Fibroblast of lung (primary cell): ENCODE measurements around the gene ST6GAL1. TPM values are rescaled to one million over a fixed set of nuclear protein-coding genes. Genes with fewer than 3 reads are reported as not detected.

Experiments
- DNase-seq, 2 donors: peaks; one replicate each; pipeline versions ENCODE4 v3.0.0 to v3.0.0-alpha.2; 2010; ENCODE audit warnings: low read depth in 2 of 2
- H2AFZ ChIP-seq: 2 replicates; pipeline ENCODE4 v1.5.1; 2012; ENCODE audit warnings: low read length, control low read depth, inconsistent platforms
- H3K27ac ChIP-seq: 2 replicates; pipeline ENCODE4 v1.5.1; 2011; ENCODE audit warnings: low read length, control low read depth; ENCODE audit not compliant: insufficient read depth
- H3K27me3 ChIP-seq: 2 replicates; pipeline ENCODE4 v1.5.1; 2011; ENCODE audit warnings: mild to moderate bottlenecking, low read length; ENCODE audit not compliant: control insufficient read depth, insufficient read depth
- H3K36me3 ChIP-seq: 2 replicates; pipeline ENCODE4 v1.5.1; 2011; ENCODE audit warnings: low read length; ENCODE audit not compliant: control insufficient read depth, insufficient read depth
- H3K4me1 ChIP-seq: 2 replicates; pipeline ENCODE4 v1.5.1; 2011; ENCODE audit warnings: low read length; ENCODE audit not compliant: control insufficient read depth, insufficient read depth; ENCODE audit errors: extremely low read depth
- H3K4me2 ChIP-seq: 2 replicates; pipeline ENCODE4 v1.5.1; 2011; ENCODE audit warnings: low read length, control low read depth; ENCODE audit not compliant: insufficient read depth; ENCODE audit errors: extremely low read depth
- H3K4me3 ChIP-seq, 4 experiments: fragments of 200-600 bp in 1 of 4; sonication (generic) in 1 of 4; replicated peaks in 1 of 4; 2 replicates each; pipeline ENCODE4 v1.5.1; 2011 to 2016; ENCODE audit warnings: low read length in 4 of 4, low read depth in 3 of 4, mild to moderate bottlenecking in 3 of 4, control low read depth in 2 of 4, inconsistent platforms in 1 of 4, mixed read lengths in 1 of 4; ENCODE audit not compliant: insufficient read depth in 1 of 4; ENCODE audit errors: control extremely low read depth in 1 of 4
- H3K79me2 ChIP-seq: 2 replicates; pipeline ENCODE4 v1.5.1; 2012; ENCODE audit warnings: mild to moderate bottlenecking, low read length, inconsistent platforms; ENCODE audit not compliant: control insufficient read depth, insufficient read depth
- H3K9ac ChIP-seq: 2 replicates; pipeline ENCODE4 v1.5.1; 2011; ENCODE audit warnings: mild to moderate bottlenecking, low read length, control low read depth; ENCODE audit not compliant: insufficient read depth
- H3K9me3 ChIP-seq: 2 replicates; pipeline ENCODE4 v1.5.1; 2012; ENCODE audit warnings: low read depth, low read length; ENCODE audit not compliant: control insufficient read depth, insufficient read depth
- H4K20me1 ChIP-seq: 2 replicates; pipeline ENCODE4 v1.5.1; 2011; ENCODE audit warnings: low read length; ENCODE audit not compliant: control insufficient read depth, insufficient read depth; ENCODE audit errors: extremely low read depth
- EZH2 ChIP-seq: IDR thresholded peaks from 2 replicates; pipeline ENCODE4 v1.5.1; 2012; ENCODE audit warnings: low read length, control low read depth, mild to moderate bottlenecking; ENCODE audit errors: missing control alignments
- polyA plus RNA-seq, 2 donors: library from polyadenylated mRNA; depleted of rRNA in 1 of 2; stranded (reverse) in 1 of 2; unstranded in 1 of 2; fragments of >200 nt; gene quantifications; 2 replicates each; pipeline ENCODE4 v1.2.1, GENCODE V29; 2011 to 2012; ENCODE audit warnings: missing spikeins in 1 of 2
- total RNA-seq: library from RNA; depleted of rRNA; stranded (reverse); fragments of >200 nt; gene quantifications from 2 replicates; pipeline ENCODE4 v1.2.1, GENCODE V29; 2014
- TF ChIP-seq, protein P1 (sequence below), 2 donors: IDR thresholded peaks in 1 of 2; conservative IDR thresholded peaks in 1 of 2; 1 replicate in 1 of 2; 2 replicates in 1 of 2; pipeline ENCODE4 v1.5.1; 2011 to 2012; ENCODE audit warnings: low read length in 2 of 2, control low read depth in 1 of 2, inconsistent platforms in 1 of 2, low read depth in 1 of 2, mild to moderate bottlenecking in 1 of 2

Gene ST6GAL1
- total and polyA plus RNA-seq, 2 donors (not counting 1 experiment from before 2014, with no cell fraction given) = 0.83 to 1.00 TPM

DNA sequence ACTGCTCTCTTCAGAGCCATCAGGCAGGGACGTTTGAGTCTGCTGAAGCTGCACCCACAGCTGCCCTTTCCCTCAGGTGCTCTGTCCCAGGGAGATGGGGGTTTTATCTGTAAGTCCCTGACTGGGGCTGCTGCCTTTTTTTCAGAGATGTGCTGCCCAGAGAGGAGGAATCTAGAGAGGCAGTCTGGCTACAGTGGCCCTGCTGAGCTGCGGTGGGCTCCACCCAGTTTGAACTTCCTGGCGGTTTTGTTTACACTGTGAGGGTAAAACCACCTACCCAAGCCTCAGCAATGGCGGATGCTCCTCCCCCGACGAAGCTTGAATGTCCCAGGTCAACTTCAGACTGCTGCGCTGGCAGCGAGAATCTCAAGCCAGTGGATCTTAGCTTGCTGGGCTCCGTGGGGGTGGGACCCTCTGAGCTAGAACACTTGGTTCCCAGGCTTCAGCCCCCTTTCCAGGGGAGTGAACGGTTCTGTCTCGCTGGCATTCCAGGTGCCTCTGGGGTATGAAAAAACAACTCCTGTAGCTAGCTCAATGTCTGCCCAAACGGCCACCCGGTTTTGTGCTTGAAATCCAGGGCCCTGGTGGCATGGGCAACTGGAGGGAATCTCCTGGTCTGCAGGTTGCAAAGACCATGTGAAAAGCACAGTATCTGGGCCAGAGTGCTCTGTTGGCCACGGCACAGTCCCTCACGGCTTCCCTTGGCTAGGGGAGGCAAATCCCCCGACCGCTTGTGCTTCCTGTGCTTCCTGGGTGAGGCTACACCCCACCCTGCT is 21.1 kb upstream of the ST6GAL1 start:
- Histone ChIP-seq H3K27ac (no peak overlapping the region), H3K9ac (no peak overlapping the region), H2AFZ (no peak overlapping the region), H3K4me2 (no peak overlapping the region), H3K27me3 (no peaks in the 10 kb centered on the region), H3K4me3 (no peak overlapping the region), H3K4me1 (no peaks in the 10 kb centered on the region), H3K9me3 (no peaks in the 10 kb centered on the region), H4K20me1 (no peaks in the 10 kb centered on the region), H3K79me2 (no peaks in the 10 kb centered on the region), H3K36me3 (no peaks in the 10 kb centered on the region)
- DNase-seq = no peak
- TF ChIP-seq, protein P1, sequence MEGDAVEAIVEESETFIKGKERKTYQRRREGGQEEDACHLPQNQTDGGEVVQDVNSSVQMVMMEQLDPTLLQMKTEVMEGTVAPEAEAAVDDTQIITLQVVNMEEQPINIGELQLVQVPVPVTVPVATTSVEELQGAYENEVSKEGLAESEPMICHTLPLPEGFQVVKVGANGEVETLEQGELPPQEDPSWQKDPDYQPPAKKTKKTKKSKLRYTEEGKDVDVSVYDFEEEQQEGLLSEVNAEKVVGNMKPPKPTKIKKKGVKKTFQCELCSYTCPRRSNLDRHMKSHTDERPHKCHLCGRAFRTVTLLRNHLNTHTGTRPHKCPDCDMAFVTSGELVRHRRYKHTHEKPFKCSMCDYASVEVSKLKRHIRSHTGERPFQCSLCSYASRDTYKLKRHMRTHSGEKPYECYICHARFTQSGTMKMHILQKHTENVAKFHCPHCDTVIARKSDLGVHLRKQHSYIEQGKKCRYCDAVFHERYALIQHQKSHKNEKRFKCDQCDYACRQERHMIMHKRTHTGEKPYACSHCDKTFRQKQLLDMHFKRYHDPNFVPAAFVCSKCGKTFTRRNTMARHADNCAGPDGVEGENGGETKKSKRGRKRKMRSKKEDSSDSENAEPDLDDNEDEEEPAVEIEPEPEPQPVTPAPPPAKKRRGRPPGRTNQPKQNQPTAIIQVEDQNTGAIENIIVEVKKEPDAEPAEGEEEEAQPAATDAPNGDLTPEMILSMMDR (conservative IDR thresholded peaks at IDR 0.05 in 1 of 2, IDR thresholded peaks at IDR 0.05 in 1 of 2; ENCODE audit: low read depth in 1 of 2, low read length in 2 of 2) = no peak
- no peak for TF ChIP-seq EZH2

DNA sequence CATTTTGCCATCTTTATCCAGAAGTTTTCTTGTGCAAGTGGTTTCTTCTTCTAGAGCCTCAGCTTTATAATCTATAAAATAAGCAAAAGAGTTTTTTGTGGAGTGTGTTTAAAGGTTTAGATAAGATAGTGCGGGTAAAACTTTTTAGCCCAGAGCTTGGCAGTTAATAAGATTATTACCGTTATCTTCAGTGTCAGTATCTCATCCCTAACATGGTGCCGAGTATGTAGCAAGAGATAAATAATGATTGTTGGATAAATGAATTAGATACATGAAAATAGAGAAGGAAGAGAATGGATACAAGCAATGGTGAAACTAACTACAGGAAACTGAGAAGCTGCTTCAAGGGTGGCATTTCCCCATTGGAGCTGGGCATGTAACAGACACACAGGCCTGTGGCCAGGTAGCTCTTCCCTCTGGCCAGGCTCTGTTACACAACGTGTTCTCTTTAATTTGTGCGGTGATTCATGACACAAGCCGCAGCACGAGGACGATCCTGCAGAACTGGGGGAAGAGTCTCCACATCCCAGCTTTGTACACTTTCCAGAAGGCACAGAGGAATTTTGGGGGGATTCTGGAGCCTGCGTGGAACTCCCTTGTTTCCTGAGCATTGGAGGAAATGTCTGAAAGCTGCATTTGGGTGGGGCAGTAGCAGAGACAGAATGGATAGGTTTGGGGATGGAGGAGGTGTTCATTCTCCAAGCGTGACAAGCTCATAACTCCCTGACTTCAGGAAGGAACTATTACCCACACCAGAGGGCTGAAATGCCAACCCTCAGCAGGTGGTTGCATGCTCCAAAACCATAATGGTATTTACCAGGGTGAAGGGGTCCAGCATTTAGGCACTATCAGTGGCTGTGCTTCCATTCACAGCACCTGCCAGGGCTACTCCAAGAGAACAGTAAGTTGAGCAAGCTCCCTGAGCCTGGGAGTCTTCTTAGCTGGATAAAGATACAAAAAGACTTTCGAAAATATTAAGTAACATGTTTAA is 14.2 kb upstream of the ST6GAL1 start:
- no peaks in the 10 kb centered on the region for H3K4me1 ChIP-seq
- H3K4me2 ChIP-seq = no peak overlapping the region
- DNase-seq = no peak
- H3K9ac ChIP-seq = no peak overlapping the region
- H3K79me2 ChIP-seq = no peaks in the 10 kb centered on the region
- H3K27ac ChIP-seq = no peak overlapping the region
- no peaks in the 10 kb centered on the region for H3K36me3 ChIP-seq
- H4K20me1 ChIP-seq = no peaks in the 10 kb centered on the region
- peaks cover 6% of the 10 kb centered on the region for H3K27me3 ChIP-seq
- no peaks in the 10 kb centered on the region for H3K9me3 ChIP-seq
- no peak overlapping the region for H2AFZ ChIP-seq
- TF ChIP-seq EZH2 = no peak
- TF ChIP-seq, protein P1 (conservative IDR thresholded peaks at IDR 0.05 in 1 of 2, IDR thresholded peaks at IDR 0.05 in 1 of 2; ENCODE audit: low read depth in 1 of 2, low read length in 2 of 2) = no peak
- no peak overlapping the region for H3K4me3 ChIP-seq
